K562 (cell line): ENCODE measurements around the gene PTH1R. TPM values are rescaled to one million over a fixed set of nuclear protein-coding genes. Genes with fewer than 3 reads are reported as not detected.

Experiments used
- CREBBP ChIP-seq: IDR thresholded peaks from one replicate; pipeline ENCODE4 v1.6.1; 2012; ENCODE audit warnings: low read depth, mild to moderate bottlenecking, control low read depth, inconsistent platforms, low read length
- ETS2 ChIP-seq: IDR thresholded peaks from 2 replicates; pipeline ENCODE4 v1.6.1; 2016; ENCODE audit warnings: borderline replicate concordance, missing genetic modification characterization, mild to moderate bottlenecking, moderate library complexity, missing compliant biosample characterization; ENCODE audit not compliant: poor library complexity, severe bottlenecking
- FOXP1 ChIP-seq: sonication (generic); formaldehyde crosslinking; IDR thresholded peaks from 2 replicates; pipeline ENCODE4 v1.8.0; 2022; ENCODE audit warnings: mild to moderate bottlenecking, missing genetic modification reagents
- KDM1A ChIP-seq, 2 experiments: fragments of 450-650 bp; IDR thresholded peaks; 2 replicates each; pipeline ENCODE4 v1.6.1; 2016; ENCODE audit warnings: mild to moderate bottlenecking in 2 of 2
- KHSRP ChIP-seq: fragments of 450-650 bp; IDR thresholded peaks from 2 replicates; pipeline ENCODE4 v1.6.1; 2017
- LARP7 ChIP-seq: fragments of 450-650 bp; IDR thresholded peaks from 2 replicates; pipeline ENCODE4 v1.6.1; 2016
- MEF2A ChIP-seq: IDR thresholded peaks from 2 replicates; pipeline ENCODE4 v1.6.1; 2011; ENCODE audit warnings: low read depth, mild to moderate bottlenecking, low read length, moderate library complexity; ENCODE audit not compliant: control insufficient read depth
- MYNN ChIP-seq, 2 experiments: sonication (generic); formaldehyde crosslinking in 1 of 2; IDR thresholded peaks; 2 replicates each; pipeline versions ENCODE4 v1.5.0 to v1.6.1; 2016 to 2020; ENCODE audit warnings: antibody characterized with exemption in 1 of 2, missing genetic modification reagents in 1 of 2
- NFE2 ChIP-seq: IDR thresholded peaks from 2 replicates; pipeline ENCODE4 v1.6.1; 2014; ENCODE audit warnings: antibody characterized with exemption, low read depth
- NFYB ChIP-seq: IDR thresholded peaks from 2 replicates; pipeline ENCODE4 v1.6.1; 2011; ENCODE audit warnings: mild to moderate bottlenecking, moderate library complexity; ENCODE audit not compliant: insufficient read length; ENCODE audit errors: extremely low read depth
- SAP30 ChIP-seq: fragments of 200-600 bp; sonication (generic); IDR thresholded peaks from 2 replicates; pipeline ENCODE4 v1.6.1; 2012; ENCODE audit warnings: borderline replicate concordance, low read depth, mild to moderate bottlenecking, moderate library complexity, low read length, control low read depth, inconsistent platforms; ENCODE audit not compliant: insufficient read depth, poor library complexity, severe bottlenecking
- TCF3 ChIP-seq: sonication (generic); formaldehyde crosslinking; IDR thresholded peaks from 2 replicates; pipeline ENCODE4 v1.4.0; 2020; ENCODE audit warnings: mild to moderate bottlenecking, missing genetic modification reagents
- TCFL5 ChIP-seq: fragments of 250-450 bp; sonication (Bioruptor Pico); conservative IDR thresholded peaks from 2 replicates; pipeline ENCODE4 v1.6.1; 2021; ENCODE audit warnings: mild to moderate bottlenecking, moderate library complexity, matching md5 sums
- TEAD4 ChIP-seq, 2 experiments: sonication (generic) in 1 of 2; formaldehyde crosslinking in 1 of 2; IDR thresholded peaks; 2 replicates each; pipeline versions ENCODE4 v1.6.1 to v1.8.0; 2012 to 2022; ENCODE audit warnings: borderline replicate concordance in 1 of 2, inconsistent platforms in 1 of 2, low read length in 1 of 2, mild to moderate bottlenecking in 1 of 2, missing genetic modification reagents in 1 of 2
- ZEB2 ChIP-seq: fragments of 450-650 bp; IDR thresholded peaks from 2 replicates; pipeline ENCODE4 v1.6.1; 2016
- ZNF12 ChIP-seq: sonication (generic); formaldehyde crosslinking; IDR thresholded peaks from 2 replicates; pipeline ENCODE4 v1.4.0; 2020; ENCODE audit warnings: mild to moderate bottlenecking, missing genetic modification reagents
- ZNF764 ChIP-seq: fragments of 250-450 bp; sonication (Bioruptor Pico); IDR thresholded peaks from 2 replicates; pipeline ENCODE4 v1.4.0; 2020; ENCODE audit warnings: low read depth, mild to moderate bottlenecking, moderate library complexity
- ZNF766 ChIP-seq: fragments of 200-800 bp; sonication (Bioruptor generic); conservative IDR thresholded peaks from 2 replicates; pipeline ENCODE4 v1.6.1; 2016; ENCODE audit warnings: missing genetic modification characterization, missing compliant biosample characterization
- polyA plus RNA-seq, 8 experiments: library from polyadenylated mRNA; depleted of rRNA in 4 of 8; stranded (reverse) in 5 of 8; unstranded in 3 of 8; fragments of >200 nt; fragmentation: Nextera tagmentation in 2 of 8; fragmentation: Illumina TruSeq in 1 of 8; extraction: Ambion mirVana in 2 of 8; extraction: Trizol in 1 of 8; gene quantifications; 2 replicates each; pipeline versions ENCODE4 v1.2.1 to v1.2.3, GENCODE V29; 2011 to 2014; ENCODE audit warnings: inconsistent platforms in 1 of 8, missing spikeins in 1 of 8
- total RNA-seq, 7 experiments: library from RNA; depleted of rRNA in 6 of 7; stranded (reverse); fragments of >200 nt in 6 of 7; fragmentation: Illumina TruSeq in 2 of 7; extraction: Trizol in 2 of 7; gene quantifications; 2 replicates each; pipeline versions ENCODE4 v1.2.1 to v1.2.3, GENCODE V29; 2011 to 2021; ENCODE audit warnings: low replicate concordance in 1 of 7
- TF ChIP-seq, protein P1 (sequence below), 2 experiments: fragments of 450-650 bp; conservative IDR thresholded peaks; 2 replicates each; pipeline ENCODE4 v1.6.1; 2017; ENCODE audit warnings: mild to moderate bottlenecking in 2 of 2, moderate library complexity in 2 of 2
- TF ChIP-seq, protein P2 (sequence below): sonication (generic); formaldehyde crosslinking; IDR thresholded peaks from 2 replicates; pipeline ENCODE4 v1.8.0; 2022; ENCODE audit warnings: missing genetic modification reagents, mild to moderate bottlenecking, borderline replicate concordance
- TF ChIP-seq, protein P3 (sequence below): fragments of 450-650 bp; formaldehyde crosslinking; IDR thresholded peaks from 2 replicates; pipeline ENCODE4 v1.4.0; 2022; ENCODE audit warnings: mild to moderate bottlenecking, moderate library complexity
- TF ChIP-seq, protein P4 (sequence below): fragments of 450-650 bp; IDR thresholded peaks from 2 replicates; pipeline ENCODE4 v1.6.1; 2014; ENCODE audit warnings: low read depth, mild to moderate bottlenecking, moderate library complexity, borderline replicate concordance

PTH1R gene
- total and polyA plus RNA-seq, 9 of the 15 experiments (the other 6 are each of a cell fraction or from before 2014, with no cell fraction given): not detected

DNA sequence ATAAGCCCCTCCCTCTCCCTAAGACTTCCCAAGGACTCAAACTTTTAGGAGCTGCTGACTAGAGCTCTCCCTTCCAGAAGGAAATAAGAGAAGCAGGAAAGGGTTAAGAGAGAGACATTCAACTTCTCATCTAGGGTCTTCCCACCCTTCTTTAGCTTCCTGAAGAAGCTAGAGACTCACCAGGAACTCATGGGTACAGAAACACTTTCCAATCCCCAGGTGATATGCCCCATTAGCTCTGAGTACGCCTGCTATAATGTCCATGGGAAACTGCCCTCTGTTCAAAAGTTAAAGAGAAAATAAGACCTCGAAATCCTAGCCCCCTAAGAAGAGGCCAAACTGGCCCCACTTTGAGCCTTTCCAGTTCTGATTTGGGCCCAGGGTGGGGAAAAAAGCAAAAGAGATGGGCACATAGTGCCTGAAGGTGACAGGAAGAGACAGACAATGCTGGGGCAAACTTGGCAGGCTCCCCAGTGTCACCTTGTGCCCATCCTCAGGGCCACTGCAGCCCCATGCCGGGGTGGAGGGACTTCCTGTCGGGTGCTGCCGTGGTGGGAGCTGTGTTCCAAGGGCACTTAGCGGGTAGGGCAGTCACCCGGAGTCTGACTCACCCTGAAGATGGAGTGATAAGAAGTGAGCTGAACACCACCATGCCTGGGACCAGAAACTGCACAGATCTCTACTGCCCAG lies 69.5 kb downstream of the PTH1R start (continued):
- TF ChIP-seq, protein P1, sequence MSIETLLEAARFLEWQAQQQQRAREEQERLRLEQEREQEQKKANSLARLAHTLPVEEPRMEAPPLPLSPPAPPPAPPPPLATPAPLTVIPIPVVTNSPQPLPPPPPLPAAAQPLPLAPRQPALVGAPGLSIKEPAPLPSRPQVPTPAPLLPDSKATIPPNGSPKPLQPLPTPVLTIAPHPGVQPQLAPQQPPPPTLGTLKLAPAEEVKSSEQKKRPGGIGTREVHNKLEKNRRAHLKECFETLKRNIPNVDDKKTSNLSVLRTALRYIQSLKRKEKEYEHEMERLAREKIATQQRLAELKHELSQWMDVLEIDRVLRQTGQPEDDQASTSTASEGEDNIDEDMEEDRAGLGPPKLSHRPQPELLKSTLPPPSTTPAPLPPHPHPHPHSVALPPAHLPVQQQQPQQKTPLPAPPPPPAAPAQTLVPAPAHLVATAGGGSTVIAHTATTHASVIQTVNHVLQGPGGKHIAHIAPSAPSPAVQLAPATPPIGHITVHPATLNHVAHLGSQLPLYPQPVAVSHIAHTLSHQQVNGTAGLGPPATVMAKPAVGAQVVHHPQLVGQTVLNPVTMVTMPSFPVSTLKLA (conservative IDR thresholded peaks at IDR 0.05): no peak
- TF ChIP-seq ZNF12 (CRISPR knock-in tag) (no peak), FOXP1 (CRISPR knock-in tag) (peak; percentile 58; the same call in 1 of the 2 replicates), NFE2 (no peak), SAP30 (no peak), ZNF764 (no peak), TCFL5 (CRISPR knock-in tag) (no peak), ETS2 (tag) (no peak), MEF2A (no peak), CREBBP (no peak), LARP7 (no peak), KDM1A (IDR thresholded peaks at IDR 0.05) (no peak), NFYB (no peak), ZNF766 (no peak; the same call in 1 of the 2 replicates), KHSRP (no peak), TEAD4 (IDR thresholded peaks at IDR 0.05; ENCODE audit: low read length) (no peak), TEAD4 (CRISPR knock-in tag; IDR thresholded peaks at IDR 0.05; ENCODE audit: borderline replicate concordance) (peak; percentile 36; the same call in 1 of the 2 replicates), TCF3 (CRISPR knock-in tag) (no peak), MYNN (IDR thresholded peaks at IDR 0.05) (peak; percentile 93), MYNN (CRISPR knock-in tag; IDR thresholded peaks at IDR 0.05) (no peak), ZEB2 (no peak)
- TF ChIP-seq, protein P2, sequence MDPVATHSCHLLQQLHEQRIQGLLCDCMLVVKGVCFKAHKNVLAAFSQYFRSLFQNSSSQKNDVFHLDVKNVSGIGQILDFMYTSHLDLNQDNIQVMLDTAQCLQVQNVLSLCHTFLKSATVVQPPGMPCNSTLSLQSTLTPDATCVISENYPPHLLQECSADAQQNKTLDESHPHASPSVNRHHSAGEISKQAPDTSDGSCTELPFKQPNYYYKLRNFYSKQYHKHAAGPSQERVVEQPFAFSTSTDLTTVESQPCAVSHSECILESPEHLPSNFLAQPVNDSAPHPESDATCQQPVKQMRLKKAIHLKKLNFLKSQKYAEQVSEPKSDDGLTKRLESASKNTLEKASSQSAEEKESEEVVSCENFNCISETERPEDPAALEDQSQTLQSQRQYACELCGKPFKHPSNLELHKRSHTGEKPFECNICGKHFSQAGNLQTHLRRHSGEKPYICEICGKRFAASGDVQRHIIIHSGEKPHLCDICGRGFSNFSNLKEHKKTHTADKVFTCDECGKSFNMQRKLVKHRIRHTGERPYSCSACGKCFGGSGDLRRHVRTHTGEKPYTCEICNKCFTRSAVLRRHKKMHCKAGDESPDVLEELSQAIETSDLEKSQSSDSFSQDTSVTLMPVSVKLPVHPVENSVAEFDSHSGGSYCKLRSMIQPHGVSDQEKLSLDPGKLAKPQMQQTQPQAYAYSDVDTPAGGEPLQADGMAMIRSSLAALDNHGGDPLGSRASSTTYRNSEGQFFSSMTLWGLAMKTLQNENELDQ: no peak
- TF ChIP-seq, protein P3, sequence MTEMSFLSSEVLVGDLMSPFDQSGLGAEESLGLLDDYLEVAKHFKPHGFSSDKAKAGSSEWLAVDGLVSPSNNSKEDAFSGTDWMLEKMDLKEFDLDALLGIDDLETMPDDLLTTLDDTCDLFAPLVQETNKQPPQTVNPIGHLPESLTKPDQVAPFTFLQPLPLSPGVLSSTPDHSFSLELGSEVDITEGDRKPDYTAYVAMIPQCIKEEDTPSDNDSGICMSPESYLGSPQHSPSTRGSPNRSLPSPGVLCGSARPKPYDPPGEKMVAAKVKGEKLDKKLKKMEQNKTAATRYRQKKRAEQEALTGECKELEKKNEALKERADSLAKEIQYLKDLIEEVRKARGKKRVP (CRISPR knock-in tag): no peak
- TF ChIP-seq, protein P4, sequence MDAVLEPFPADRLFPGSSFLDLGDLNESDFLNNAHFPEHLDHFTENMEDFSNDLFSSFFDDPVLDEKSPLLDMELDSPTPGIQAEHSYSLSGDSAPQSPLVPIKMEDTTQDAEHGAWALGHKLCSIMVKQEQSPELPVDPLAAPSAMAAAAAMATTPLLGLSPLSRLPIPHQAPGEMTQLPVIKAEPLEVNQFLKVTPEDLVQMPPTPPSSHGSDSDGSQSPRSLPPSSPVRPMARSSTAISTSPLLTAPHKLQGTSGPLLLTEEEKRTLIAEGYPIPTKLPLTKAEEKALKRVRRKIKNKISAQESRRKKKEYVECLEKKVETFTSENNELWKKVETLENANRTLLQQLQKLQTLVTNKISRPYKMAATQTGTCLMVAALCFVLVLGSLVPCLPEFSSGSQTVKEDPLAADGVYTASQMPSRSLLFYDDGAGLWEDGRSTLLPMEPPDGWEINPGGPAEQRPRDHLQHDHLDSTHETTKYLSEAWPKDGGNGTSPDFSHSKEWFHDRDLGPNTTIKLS: no peak
